Endodermal cell (in vitro differentiated cells): ENCODE measurements around the gene ARHGAP42. TPM values are rescaled to one million over a fixed set of nuclear protein-coding genes. Genes with fewer than 3 reads are reported as not detected.

Experiments
- DNase-seq: peaks from one replicate; pipeline ENCODE4 v3.0.0-alpha.2; 2017
- H3K27ac ChIP-seq: 2 replicates; pipeline ENCODE4 v1.5.1; 2013; ENCODE audit warnings: mild to moderate bottlenecking, low read depth, low read length, moderate library complexity
- H3K27me3 ChIP-seq: 2 replicates; pipeline ENCODE4 v1.6.1; 2013; ENCODE audit warnings: mild to moderate bottlenecking, low read length, moderate library complexity; ENCODE audit not compliant: insufficient read depth, control insufficient read depth, poor library complexity, severe bottlenecking
- H3K36me3 ChIP-seq: 2 replicates; pipeline ENCODE4 v1.7.0; 2013; ENCODE audit warnings: mild to moderate bottlenecking, low read length, moderate library complexity; ENCODE audit not compliant: control insufficient read depth, insufficient read depth
- H3K4me1 ChIP-seq: one replicate; pipeline ENCODE4 v1.7.0; 2013; ENCODE audit warnings: low read length; ENCODE audit not compliant: control insufficient read depth, insufficient read depth
- H3K4me3 ChIP-seq: 2 replicates; pipeline ENCODE4 v1.5.1; 2013; ENCODE audit warnings: mild to moderate bottlenecking, low read length, moderate library complexity
- H3K9ac ChIP-seq: 2 replicates; pipeline ENCODE4 v1.6.1; 2013; ENCODE audit warnings: mild to moderate bottlenecking, low read length, moderate library complexity; ENCODE audit not compliant: poor library complexity, severe bottlenecking; ENCODE audit errors: extremely low read depth
- H3K9me3 ChIP-seq: 2 replicates; pipeline ENCODE4 v1.6.1; 2013; ENCODE audit warnings: mild to moderate bottlenecking, low read length, moderate library complexity; ENCODE audit not compliant: control insufficient read depth
- H3K27ac Mint-ChIP-seq: 2 replicates; pipeline ENCODE4 v1.8.0; 2020; ENCODE audit warnings: mixed read lengths
- H3K27me3 Mint-ChIP-seq: 2 replicates; pipeline ENCODE4 v1.8.0; 2021; ENCODE audit warnings: mild to moderate bottlenecking, mixed read lengths; ENCODE audit not compliant: insufficient read depth
- H3K36me3 Mint-ChIP-seq: 2 replicates; pipeline ENCODE4 v1.8.0; 2020; ENCODE audit warnings: low read depth, mixed read lengths
- H3K4me1 Mint-ChIP-seq: 2 replicates; pipeline ENCODE4 v1.8.0; 2020; ENCODE audit warnings: mixed read lengths
- H3K4me3 Mint-ChIP-seq: 2 replicates; pipeline ENCODE4 v1.8.0; 2020; ENCODE audit warnings: mild to moderate bottlenecking, moderate library complexity, mixed read lengths
- H3K9me3 Mint-ChIP-seq: 2 replicates; pipeline ENCODE4 v1.8.0; 2020; ENCODE audit warnings: mild to moderate bottlenecking, mixed read lengths
- CTCF ChIP-seq: fragments of 200-600 bp; sonication (generic); conservative IDR thresholded peaks from 2 replicates; pipeline ENCODE4 v1.5.0; 2021; ENCODE audit warnings: antibody characterized with exemption, mild to moderate bottlenecking
- WGBS, 2 experiments: methylation state at CpG; one replicate each; pipeline versions ENCODE4 v1.1.5 to v1.1.7; 2013; ENCODE audit warnings: missing lambda C conversion rate in 2 of 2, mixed read lengths in 1 of 2; ENCODE audit not compliant: insufficient coverage in 1 of 2, insufficient read length in 1 of 2; 5-methylcytosine and 5-hydroxymethylcytosine counted together
- total RNA-seq, 2 donors: library from RNA; stranded (reverse); fragmentation: NEBNext Ultra II Directional in 1 of 2; extraction: Animal tissue kit (Norgen Biotek cat#: 25700) in 1 of 2; gene quantifications; 2 replicates in 1 of 2; 3 replicates in 1 of 2; pipeline ENCODE4 v1.2.1, GENCODE V29; 2021

ARHGAP42 gene
- total RNA-seq, 2 donors from 2014 or later = 164 to 176 TPM

GRCh38 chr11:100716838-100717237, 29.8 kb downstream of the ARHGAP42 start:
- H3K27ac Mint-ChIP-seq = peak overlapping the region; percentile 4
- no peak for TF ChIP-seq CTCF
- H3K9me3 Mint-ChIP-seq = peaks cover 5% of the 10 kb centered on the region
- peaks cover 7% of the 10 kb centered on the region for H3K9me3 ChIP-seq
- H3K4me3 ChIP-seq = no peak overlapping the region
- H3K27ac ChIP-seq = no peak overlapping the region
- no peaks in the 10 kb centered on the region for H3K27me3 ChIP-seq
- DNase-seq = no peak
- H3K36me3 ChIP-seq = peaks cover 40% of the 10 kb centered on the region
- no peak overlapping the region for H3K9ac ChIP-seq
- H3K36me3 Mint-ChIP-seq = peaks cover 44% of the 10 kb centered on the region
- WGBS, 2 experiments = 95 to 100% methylated on average over 3 of the region's 3 CpGs
- peaks cover 52% of the 10 kb centered on the region for H3K4me1 Mint-ChIP-seq
- H3K4me1 ChIP-seq = no peaks in the 10 kb centered on the region
- no peak overlapping the region for H3K4me3 Mint-ChIP-seq
- no peaks in the 10 kb centered on the region for H3K27me3 Mint-ChIP-seq

- Histone ChIP-seq H3K9me3 (peaks cover 7% of the 10 kb centered on the region), H3K36me3 (peaks cover 24% of the 10 kb centered on the region), H3K27ac (peak overlapping the region; percentile 49), H3K27me3 (no peaks in the 10 kb centered on the region), H3K4me3 (peak overlapping the region; percentile 70), H3K4me1 (no peaks in the 10 kb centered on the region), H3K9ac (peak overlapping the region; percentile 71)
- peak; percentile 78 for DNase-seq
- no peaks in the 10 kb centered on the region for H3K27me3 Mint-ChIP-seq
- 12% methylated on average over 2 of the region's 2 CpGs; no CpG with 5 or more reads in 1 of the 2 experiments for WGBS, 2 experiments
- peak overlapping the region; percentile 35 for H3K4me3 Mint-ChIP-seq
- peaks cover 61% of the 10 kb centered on the region for H3K4me1 Mint-ChIP-seq
- peaks cover 4% of the 10 kb centered on the region for H3K9me3 Mint-ChIP-seq
- TF ChIP-seq CTCF = no peak
- peaks cover 36% of the 10 kb centered on the region for H3K36me3 Mint-ChIP-seq
- peak overlapping the region; percentile 92 for H3K27ac Mint-ChIP-seq
Measured at GRCh38 chr11:100719362-100719761, 32.3 kb downstream of the ARHGAP42 start.

GRCh38 chr11:100719809-100720221, 32.7 kb downstream of the ARHGAP42 start:
- WGBS, 2 experiments = 21 to 48% methylated on average over 2 to 3 of the region's 3 CpGs
- Mint-ChIP-seq H3K4me3 (peak overlapping the region; percentile 35), H3K27ac (peak overlapping the region; percentile 92), H3K4me1 (peaks cover 62% of the 10 kb centered on the region), H3K9me3 (no peaks in the 10 kb centered on the region), H3K27me3 (no peaks in the 10 kb centered on the region), H3K36me3 (peaks cover 31% of the 10 kb centered on the region)
- Histone ChIP-seq H3K27ac (peak overlapping the region; percentile 49), H3K9me3 (peaks cover 7% of the 10 kb centered on the region), H3K9ac (peak overlapping the region; percentile 71), H3K27me3 (no peaks in the 10 kb centered on the region), H3K36me3 (peaks cover 20% of the 10 kb centered on the region), H3K4me3 (peak overlapping the region; percentile 70), H3K4me1 (no peaks in the 10 kb centered on the region)
- no peak for TF ChIP-seq CTCF
- DNase-seq = peak; percentile 88
